PC-9 (cell line): ENCODE results near the gene TRIO.

Source experiments
- CTCF ChIP-seq: fragments of 200-600 bp; sonication (generic); conservative IDR thresholded peaks from 2 replicates; pipeline ENCODE4 v1.6.1; 2017; ENCODE audit warnings: mixed run types, antibody characterized with exemption, mild to moderate bottlenecking, moderate library complexity
- EZH2 ChIP-seq: fragments of 200-600 bp; sonication (generic); IDR thresholded peaks from 2 replicates; pipeline ENCODE4 v1.8.0; 2017; ENCODE audit warnings: antibody characterized with exemption, low read depth

- no peak for TF ChIP-seq EZH2
- TF ChIP-seq CTCF = no peak
These were observed 47.3 kb downstream of the TRIO start for GRCh38 chr5:14190194-14191164.
